Kidney (tissue), 14 donors: ENCODE results near the gene NPIPB2. TPM values are rescaled to one million over a fixed set of nuclear protein-coding genes. Genes with fewer than 3 reads are reported as not detected.

Experiments used
- DNase-seq, 5 donors: peaks; one replicate each; pipeline ENCODE4 v3.0.0-alpha.2; 2013 to 2020
- FAIRE-seq: peaks from 2 replicates; lab custom pipeline; 2012; peaks lifted over from hg19 to GRCh38; lab: Jason Lieb, UNC
- H3K27ac ChIP-seq, 2 donors: one replicate each; pipeline ENCODE4 v1.7.0; 2013; ENCODE audit warnings: low read depth in 2 of 2, low read length in 2 of 2, inconsistent platforms in 1 of 2
- H3K27me3 ChIP-seq: one replicate; pipeline ENCODE4 v1.7.1; 2013; ENCODE audit warnings: low read length, inconsistent platforms; ENCODE audit not compliant: control insufficient read depth, insufficient read depth
- H3K36me3 ChIP-seq, 3 donors: one replicate each; pipeline versions ENCODE4 v1.7.0 to v1.7.1; 2013; ENCODE audit warnings: low read length in 3 of 3, control low read depth in 1 of 3, inconsistent platforms in 1 of 3; ENCODE audit not compliant: insufficient read depth in 3 of 3, control insufficient read depth in 2 of 3
- H3K4me1 ChIP-seq, 3 donors: one replicate each; pipeline versions ENCODE4 v1.7.0 to v1.7.1; 2013; ENCODE audit warnings: low read length in 3 of 3, inconsistent platforms in 1 of 3, low read depth in 1 of 3; ENCODE audit not compliant: control insufficient read depth in 2 of 3, insufficient read depth in 2 of 3
- H3K4me3 ChIP-seq, 3 donors: one replicate each; pipeline versions ENCODE4 v1.7.0 to v1.8.1; 2013; ENCODE audit warnings: low read length in 3 of 3, control low read depth in 1 of 3, inconsistent platforms in 1 of 3
- H3K9ac ChIP-seq, 3 donors: one replicate each; pipeline versions ENCODE4 v1.7.0 to v1.7.1; 2013; ENCODE audit warnings: low read length in 3 of 3, control low read depth in 1 of 3, inconsistent platforms in 1 of 3
- H3K9me3 ChIP-seq, 3 donors: one replicate each; pipeline versions ENCODE4 v1.7.0 to v1.7.1; 2013; ENCODE audit warnings: low read length in 3 of 3, control low read depth in 1 of 3, inconsistent platforms in 1 of 3; ENCODE audit not compliant: control insufficient read depth in 2 of 3, insufficient read depth in 1 of 3
- CTCF ChIP-seq: IDR thresholded peaks from 3 replicates; pipeline ENCODE4 v1.5.1; 2012; ENCODE audit warnings: mild to moderate bottlenecking, moderate library complexity, borderline replicate concordance; ENCODE audit not compliant: insufficient read depth; ENCODE audit errors: extremely low read depth
- intact Hi-C: fragments of 100-400 bp; cut with DNase I; formaldehyde crosslinking; loops from one replicate; pipeline ENCODE4 v1.11.1; 2022
- polyA plus RNA-seq: library from polyadenylated mRNA; stranded (reverse); fragments of 350-450 nt; fragmentation: Illumina TruSeq; extraction: RNeasy Lipid Tissue Mini Kit (QIAGEN cat#74804); gene quantifications from one replicate; pipeline ENCODE4 v1.2.3, GENCODE V29; 2014; ENCODE audit warnings: low read depth, low replicate concordance; ENCODE audit not compliant: insufficient read depth
- total RNA-seq: library from RNA; stranded (reverse); fragmentation: NEBNext Ultra II Directional; extraction: Animal tissue kit (Norgen Biotek cat#: 25700); gene quantifications from one replicate; pipeline ENCODE4 v1.2.1, GENCODE V29; 2021
- donor health status: control.
- donor health status: control.
- donor health status: control.
- donor health status: control.
- donor health status: control.
- donor health status: DM: yes; HTN: yes; CAD: no.
- donor health status: Normal renal cell carcinoma (clear cell type).

The NPIPB2 gene
- total and polyA plus RNA-seq, 2 donors from 2014 or later, result 4.9 to 12.4 TPM

- no peaks in the 10 kb centered on the region for H3K27me3 ChIP-seq
- no peaks in the 10 kb centered on the region for H3K36me3 ChIP-seq
- H3K4me3 ChIP-seq, result peak overlapping the region; percentile 62 to 89 (median 74)
- intact Hi-C loops, result no loop called here
- FAIRE-seq, result no peak
- no peak for TF ChIP-seq CTCF
- peak in 1 of 5 donors; percentile 27 for DNase-seq
- H3K9me3 ChIP-seq, result no peaks in the 10 kb centered on the region
- peaks cover 4 to 12% (median 5%) of the 10 kb centered on the region in 3 donors for H3K4me1 ChIP-seq
- H3K9ac ChIP-seq, result peak overlapping the region; percentile 62 to 90 (median 76)
- H3K27ac ChIP-seq, result peak overlapping the region; percentile 86 to 95
Measured at GRCh38 chr16:11916524-11917285, 25.1 kb downstream of the NPIPB2 start.

GRCh38 chr16:11915644-11916523, 26.0 kb downstream of the NPIPB2 start, which contains the start of gene GSPT1:
TSS of gene GSPT1 (minus strand) at chr16:11915956. CDS start at chr16:11915720, 236 bp downstream.
- peak; percentile 23 for FAIRE-seq
- no peak for TF ChIP-seq CTCF

GRCh38 chr16:11915114-11915643, 26.7 kb downstream of the NPIPB2 start:
- Histone ChIP-seq H3K4me3 (peak overlapping the region; percentile 76 to 86 (median 80)), H3K9ac (peak overlapping the region in 1 of 3 donors; percentile 77), H3K4me1 (peaks cover 5 to 18% (median 12%) of the 10 kb centered on the region in 3 donors), H3K36me3 (no peaks in the 10 kb centered on the region), H3K27ac (peak overlapping the region; percentile 94 to 95), H3K9me3 (no peaks in the 10 kb centered on the region), H3K27me3 (no peaks in the 10 kb centered on the region)
- FAIRE-seq (no peak), DNase-seq (peak in 4 of 5 donors; percentile 30 to 72 (median 44))
- TF ChIP-seq CTCF, result no peak
- intact Hi-C loops, result no loop called here

More at GRCh38 chr16:11915644-11916523, 26.0 kb downstream of the NPIPB2 start, which contains the start of gene GSPT1:
- DNase-seq, result peak; percentile 99 to 100 (median 99)
- Histone ChIP-seq H3K9ac (peak within 1 kb of the TSS; percentile 76 to 90 (median 77)), H3K36me3 (no peaks in the 10 kb centered on the region), H3K9me3 (no peaks in the 10 kb centered on the region), H3K4me1 (peaks cover 5 to 15% (median 5%) of the 10 kb centered on the region in 3 donors), H3K4me3 (peak within 1 kb of the TSS; percentile 76 to 89 (median 80)), H3K27me3 (no peaks in the 10 kb centered on the region), H3K27ac (peak within 1 kb of the TSS; percentile 94 to 95)
- intact Hi-C loops, result no loop called here
